Measurements from ENCODE around the gene BRI3. TPM values are rescaled to one million over a fixed set of nuclear protein-coding genes. Genes with fewer than 3 reads are reported as not detected.

The BRI3 gene
- total RNA-seq, 6 experiments from 2014 or later = 34.7 to 160 (median 137) TPM

DNA sequence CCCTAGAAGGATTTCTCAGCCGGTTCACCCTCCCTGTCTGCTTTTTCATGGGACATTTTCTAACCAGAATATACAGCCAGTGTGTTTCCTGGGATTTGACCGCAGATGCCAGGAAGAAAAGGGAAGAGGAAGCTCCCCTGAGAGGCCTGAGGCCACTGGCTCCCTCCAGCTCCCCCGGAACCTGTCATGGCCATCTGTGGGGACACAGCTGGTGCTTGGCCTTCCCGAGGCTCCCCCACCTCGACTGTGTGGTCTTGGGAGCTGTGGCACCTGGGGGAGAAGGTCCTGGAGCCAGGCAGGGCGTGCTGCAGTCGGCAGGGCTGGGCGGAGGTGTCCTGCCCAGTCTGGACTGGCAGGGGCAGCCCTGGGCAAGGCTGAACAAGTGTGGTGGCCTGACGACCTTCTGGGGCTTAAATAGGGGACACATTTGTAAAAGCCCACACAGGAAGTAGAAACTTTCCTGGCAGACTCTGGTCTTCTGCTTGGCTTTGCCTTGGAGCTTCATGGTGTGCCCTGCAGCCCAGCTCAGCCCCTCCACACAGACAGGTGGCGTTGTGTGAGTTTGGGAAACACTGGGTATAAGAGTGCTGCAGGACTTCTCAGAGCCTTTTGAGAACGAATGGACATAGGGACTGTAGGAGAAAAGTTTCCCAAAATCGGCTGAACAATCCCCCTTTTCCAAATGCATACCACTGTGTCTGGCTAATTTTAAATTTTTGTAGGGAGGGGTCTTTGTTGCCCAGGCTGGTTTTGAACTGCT, 6.8 kb downstream of the BRI3 start:
- no peak for DNase-seq
- H3K27me3 ChIP-seq = no peaks in the 10 kb centered on the region
- WGBS (ENCODE audit: insufficient coverage, low coverage, low lambda C conversion rate, missing lambda C conversion rate) = 70% methylated on average over 4 of the region's 12 CpGs
- H3K4me1 ChIP-seq = peaks cover 0 to 48% (median 18%) of the 10 kb centered on the region in 4 donors
- no peaks in the 10 kb centered on the region for H3K9me3 ChIP-seq
- no peak overlapping the region for H3K4me3 ChIP-seq
- peaks cover 0 to 30% (median 17%) of the 10 kb centered on the region in 4 donors for H3K36me3 ChIP-seq
- ATAC-seq = no peak
- TF ChIP-seq POLR2A (IDR thresholded peaks at IDR 0.05) = no peak
- TF ChIP-seq, protein P1, sequence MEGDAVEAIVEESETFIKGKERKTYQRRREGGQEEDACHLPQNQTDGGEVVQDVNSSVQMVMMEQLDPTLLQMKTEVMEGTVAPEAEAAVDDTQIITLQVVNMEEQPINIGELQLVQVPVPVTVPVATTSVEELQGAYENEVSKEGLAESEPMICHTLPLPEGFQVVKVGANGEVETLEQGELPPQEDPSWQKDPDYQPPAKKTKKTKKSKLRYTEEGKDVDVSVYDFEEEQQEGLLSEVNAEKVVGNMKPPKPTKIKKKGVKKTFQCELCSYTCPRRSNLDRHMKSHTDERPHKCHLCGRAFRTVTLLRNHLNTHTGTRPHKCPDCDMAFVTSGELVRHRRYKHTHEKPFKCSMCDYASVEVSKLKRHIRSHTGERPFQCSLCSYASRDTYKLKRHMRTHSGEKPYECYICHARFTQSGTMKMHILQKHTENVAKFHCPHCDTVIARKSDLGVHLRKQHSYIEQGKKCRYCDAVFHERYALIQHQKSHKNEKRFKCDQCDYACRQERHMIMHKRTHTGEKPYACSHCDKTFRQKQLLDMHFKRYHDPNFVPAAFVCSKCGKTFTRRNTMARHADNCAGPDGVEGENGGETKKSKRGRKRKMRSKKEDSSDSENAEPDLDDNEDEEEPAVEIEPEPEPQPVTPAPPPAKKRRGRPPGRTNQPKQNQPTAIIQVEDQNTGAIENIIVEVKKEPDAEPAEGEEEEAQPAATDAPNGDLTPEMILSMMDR (IDR thresholded peaks at IDR 0.05) = no peak
- no peak overlapping the region for H3K27ac ChIP-seq
- intact Hi-C loops (cut with DNase I) = no loop called here

DNA sequence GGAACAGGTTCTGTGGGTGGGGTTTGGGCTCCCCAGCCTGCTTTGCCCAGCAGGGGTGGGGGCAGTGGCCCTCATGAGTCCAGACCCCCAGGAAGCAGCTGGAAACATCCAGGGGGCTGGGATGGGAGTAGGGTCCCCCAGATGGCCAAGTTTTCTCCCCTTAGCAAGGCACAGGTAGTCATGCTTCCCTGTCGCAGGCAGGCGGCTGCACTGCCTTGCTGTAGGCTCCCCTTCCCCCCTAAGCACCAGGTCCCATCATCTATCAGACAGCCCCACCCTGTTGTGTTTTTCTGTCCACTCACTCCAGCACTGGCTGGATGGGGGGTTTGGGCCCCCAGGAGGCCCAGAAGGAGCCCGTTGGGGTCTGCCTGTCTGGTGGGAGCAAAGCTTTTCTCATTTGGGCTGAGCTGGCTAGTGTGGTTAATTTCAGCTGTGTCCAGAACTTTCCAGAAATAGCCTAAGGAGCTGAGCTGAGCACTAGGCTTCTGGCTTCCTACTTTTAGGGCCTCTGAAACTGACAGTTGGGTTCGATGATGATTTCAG, 7.9 kb downstream of the BRI3 start:
- H3K27ac ChIP-seq = peak overlapping the region in 1 of 3 donors; percentile 40
- TF ChIP-seq, protein P1 (IDR thresholded peaks at IDR 0.05) = no peak
- TF ChIP-seq POLR2A (IDR thresholded peaks at IDR 0.05) = no peak
- 65% methylated on average over 2 of the region's 4 CpGs for WGBS (ENCODE audit: insufficient coverage, low coverage, low lambda C conversion rate, missing lambda C conversion rate)
- H3K9me3 ChIP-seq = no peaks in the 10 kb centered on the region
- H3K36me3 ChIP-seq = peaks cover 0 to 39% (median 21%) of the 10 kb centered on the region in 4 donors
- H3K4me1 ChIP-seq = peaks cover 0 to 37% (median 12%) of the 10 kb centered on the region in 4 donors
- no peaks in the 10 kb centered on the region for H3K27me3 ChIP-seq
- DNase-seq = no peak
- intact Hi-C loops (cut with DNase I) = no loop called here
- no peak for ATAC-seq
- H3K4me3 ChIP-seq = no peak overlapping the region

DNA sequence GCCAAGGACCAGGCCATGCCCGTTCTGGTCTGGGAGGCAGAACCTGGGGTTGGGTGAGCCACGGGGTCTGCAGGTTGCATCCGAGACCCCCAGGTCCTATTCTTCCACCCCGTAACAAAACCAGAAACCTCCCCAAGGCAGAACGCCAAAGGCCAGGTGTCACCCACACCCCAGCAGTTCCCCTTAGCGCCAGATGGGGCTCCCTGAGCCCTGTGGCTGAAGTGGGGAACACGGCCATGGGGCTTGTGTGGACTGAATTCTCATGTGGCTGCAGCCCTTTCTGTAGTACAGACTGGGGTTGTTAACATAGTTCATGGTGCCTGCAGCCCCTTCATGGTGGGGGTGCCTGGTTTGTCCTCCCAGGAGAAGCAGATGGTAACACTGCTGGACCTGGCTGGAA, 10.2 kb downstream of the BRI3 start:
- DNase-seq (no peak), ATAC-seq (no peak)
- Histone ChIP-seq H3K4me1 (peaks cover 0 to 13% (median under 1%) of the 10 kb centered on the region in 4 donors), H3K9me3 (no peaks in the 10 kb centered on the region), H3K36me3 (peaks cover 0 to 39% (median 21%) of the 10 kb centered on the region in 4 donors), H3K4me3 (no peak overlapping the region), H3K27ac (no peak overlapping the region), H3K27me3 (no peaks in the 10 kb centered on the region)
- TF ChIP-seq, protein P1 (IDR thresholded peaks at IDR 0.05) = no peak
- no peak for TF ChIP-seq POLR2A (IDR thresholded peaks at IDR 0.05)
- WGBS (ENCODE audit: insufficient coverage, low coverage, low lambda C conversion rate, missing lambda C conversion rate) = no CpG with 5 or more reads among the region's 7 CpGs
- intact Hi-C loops (cut with DNase I) = loop anchor here in 1 of 2 donors (10.0 kb wide), 1 partner anchor 113 kb away; the partner anchor contains the start of gene BAIAP2L1

DNA sequence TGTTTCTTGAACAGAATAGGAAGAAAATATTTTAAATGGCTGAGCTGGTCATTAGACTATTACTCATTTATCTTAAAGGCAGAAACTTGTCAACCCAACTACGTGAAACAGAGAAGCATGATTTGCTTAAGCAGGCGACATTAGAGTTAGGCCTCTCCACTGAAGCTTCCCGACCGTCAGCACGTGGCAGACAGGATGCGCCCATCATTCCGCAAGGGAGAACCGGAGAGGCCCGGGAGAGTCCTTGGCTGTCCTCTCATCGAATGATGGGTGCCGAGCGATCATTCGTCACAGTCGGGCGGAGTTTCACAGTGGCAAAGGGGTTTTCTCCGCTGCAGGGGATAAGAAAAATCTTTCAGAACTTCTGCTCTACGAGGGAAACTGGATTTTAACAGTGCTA, 11.8 kb downstream of the BRI3 start:
- no peaks in the 10 kb centered on the region for H3K4me1 ChIP-seq
- H3K9me3 ChIP-seq = no peaks in the 10 kb centered on the region
- H3K27ac ChIP-seq = no peak overlapping the region
- TF ChIP-seq POLR2A (IDR thresholded peaks at IDR 0.05) = no peak
- TF ChIP-seq, protein P1 (IDR thresholded peaks at IDR 0.05) = no peak
- H3K36me3 ChIP-seq = peaks cover 0 to 38% (median 21%) of the 10 kb centered on the region in 4 donors
- DNase-seq (no peak), ATAC-seq (no peak)
- intact Hi-C loops (cut with DNase I) = loop anchor here in 1 of 2 donors (10.0 kb wide), 1 partner anchor 112 kb away; the partner anchor contains the start of gene BAIAP2L1
- H3K4me3 ChIP-seq = no peak overlapping the region
- 72% methylated on average over 16 of the region's 17 CpGs for WGBS (ENCODE audit: insufficient coverage, low coverage, low lambda C conversion rate, missing lambda C conversion rate)
- H3K27me3 ChIP-seq = no peaks in the 10 kb centered on the region
